Heart left ventricle (tissue), 16 donors: ENCODE measurements around the gene CENPA. TPM values are rescaled to one million over a fixed set of nuclear protein-coding genes. Genes with fewer than 3 reads are reported as not detected.
"Not testable (repeated sequence)": the region's sequence is repeated elsewhere in the genome, so short reads cannot be mapped to it uniquely, and the experiment has no call there.

Source experiments
- ATAC-seq, 4 donors: fragments of 200-7000 bp; cut with Tn5 transposase; one replicate each; pipeline ENCODE4 v1.9.1; 2020 to 2022; ENCODE audit warnings: moderate library complexity in 4 of 4, mild to moderate bottlenecking in 3 of 4, moderate number of reproducible peaks in 1 of 4
- DNase-seq, 5 donors: peaks; one replicate each; pipeline ENCODE4 v3.0.0-alpha.2; 2020
- H3K27ac ChIP-seq, 12 donors: fragments of 200-600 bp; sonication (generic) in 4 of 12; one replicate each; pipeline versions ENCODE4 v1.5.0 to v1.8.0; 2016 to 2022; ENCODE audit warnings: mild to moderate bottlenecking in 2 of 12
- H3K27me3 ChIP-seq, 9 donors: fragments of 200-600 bp; sonication (generic) in 2 of 9; one replicate each; pipeline versions ENCODE4 v1.5.1 to v1.8.0; 2016 to 2022; ENCODE audit warnings: mild to moderate bottlenecking in 3 of 9
- H3K36me3 ChIP-seq, 9 donors: fragments of 200-600 bp; sonication (generic) in 2 of 9; one replicate each; pipeline versions ENCODE4 v1.5.0 to v1.8.0; 2018 to 2022; ENCODE audit warnings: mild to moderate bottlenecking in 2 of 9
- H3K4me1 ChIP-seq, 12 donors: fragments of 200-600 bp; sonication (generic) in 4 of 12; one replicate each; pipeline versions ENCODE4 v1.5.0 to v1.8.0; 2016 to 2022; ENCODE audit warnings: mild to moderate bottlenecking in 3 of 12
- H3K4me3 ChIP-seq, 12 donors: fragments of 200-600 bp; sonication (generic) in 4 of 12; one replicate each; pipeline versions ENCODE4 v1.5.0 to v1.8.0; 2017 to 2022; ENCODE audit warnings: mild to moderate bottlenecking in 9 of 12, moderate library complexity in 4 of 12
- H3K9me3 ChIP-seq, 12 donors: fragments of 200-600 bp; sonication (generic) in 4 of 12; one replicate each; pipeline versions ENCODE4 v1.5.0 to v1.8.0; 2016 to 2022; ENCODE audit warnings: mild to moderate bottlenecking in 1 of 12
- POLR2A ChIP-seq, 2 donors: fragments of 450-650 bp; IDR thresholded peaks; one replicate each; pipeline ENCODE4 v1.6.1; 2017; ENCODE audit warnings: antibody characterized with exemption in 2 of 2, mild to moderate bottlenecking in 2 of 2, moderate library complexity in 2 of 2
- WGBS, 4 donors: extraction: QIAGEN DNeasy Blood & Tissue Kit in 2 of 4; methylation state at CpG; one replicate each; pipeline versions ENCODE4 v1.1.5 to v1.1.7; 2013 to 2018; 5-methylcytosine and 5-hydroxymethylcytosine counted together
- intact Hi-C, 10 donors: fragments of 100-400 bp; cut with DNase I; formaldehyde crosslinking; loops; one replicate each; pipeline versions ENCODE4 v1.11.1 to v1.14.2; 2022
- polyA plus RNA-seq, 2 donors: library from polyadenylated mRNA; stranded (reverse); fragments of 200-250 nt; gene quantifications; one replicate each; pipeline ENCODE4 v1.2.3, GENCODE V29; 2013
- total RNA-seq, 9 donors: library from RNA; depleted of rRNA in 2 of 9; stranded (reverse); fragments of >200 nt in 2 of 9; fragmentation: NEBNext Ultra II Directional in 3 of 9; extraction: Animal tissue kit (Norgen Biotek cat#: 25700) in 3 of 9; gene quantifications; one replicate each; pipeline versions ENCODE4 v1.1.0 to v1.2.4, GENCODE V29; 2016 to 2023
- TF ChIP-seq, protein P1 (sequence below), 12 donors: fragments of 200-600 bp; sonication (generic) in 4 of 12; IDR thresholded peaks; one replicate each; pipeline versions ENCODE4 v1.5.0 to v1.8.0; 2018 to 2022; ENCODE audit warnings: antibody characterized with exemption in 12 of 12, mild to moderate bottlenecking in 5 of 12
- donor health status: ischemic (EF 13 %, LVEDD 7.1; RV severe dilation, severe dysfunction).
- donor health status: healthy with polysubstance abuse.
- donor health status: DM: no; HTN: yes; CAD: no.
- donor health status: DM: no; HTN: no; CAD: no.
- donor health status: ischemic (EF 25% LVEDD 6.9; RV normal size, moderate dysfunction).
- donor health status: ischemic (EF 25% LVEDD 5.7; RV mildly dilated, moderate dysfunction).
- donor health status: healthy.
- donor health status: DM: yes; HTN: yes; CAD: no.
- donor health status: ischemic (EF 35%, LVEDD 5.7; RV mildly dilated, moderate dysfunction).
- donor health status: nonischemic (EF 11% LVEDD 7.7; RV severe dilation, severe dysfunction).
- donor health status: DM: yes; HTN: yes; CAD: no.
- donor health status: PGD.
- donor health status: ischemic (EF 29% LVEDD 5.4; RV normal size, mild dysfunction).
- donor health status: nonischemic (EF 23%, LVEDD 6.1; RV moderate dilation, normal function).

CENPA gene
- total and polyA plus RNA-seq, 11 donors, result 0.25 to 26.8 (median 3.2) TPM; not detected in 1

DNA sequence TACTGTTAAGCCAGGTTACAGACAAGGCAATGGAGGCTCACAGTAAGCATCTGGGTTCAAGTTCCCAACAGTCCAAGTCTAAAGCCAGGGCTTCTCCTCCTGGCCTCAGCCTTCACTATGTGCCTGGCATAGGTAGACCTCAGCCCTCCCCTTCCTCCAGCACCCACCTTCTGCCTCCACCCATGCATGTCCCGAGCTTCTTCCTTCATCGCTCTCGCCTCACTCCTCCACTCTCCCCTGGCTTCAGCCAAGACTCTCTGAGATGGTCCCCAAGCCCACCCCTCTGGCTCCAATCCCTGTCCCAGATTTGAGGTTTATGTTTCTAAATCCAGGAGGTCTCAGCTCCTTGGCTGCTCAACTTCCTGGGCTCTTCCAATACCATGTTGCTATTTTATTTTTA is 26.9 kb downstream of the CENPA start:
- Histone ChIP-seq H3K36me3 (no peaks in the 10 kb centered on the region), H3K27me3 (peaks cover 0 to 9% (median 0%) of the 10 kb centered on the region in 9 donors), H3K27ac (no peak overlapping the region), H3K4me1 (peaks cover 0 to 10% (median 0%) of the 10 kb centered on the region in 12 donors), H3K9me3 (no peaks in the 10 kb centered on the region), H3K4me3 (no peak overlapping the region)
- intact Hi-C loops, result no loop called here
- TF ChIP-seq POLR2A (IDR thresholded peaks at IDR 0.05), result no peak
- TF ChIP-seq, protein P1, sequence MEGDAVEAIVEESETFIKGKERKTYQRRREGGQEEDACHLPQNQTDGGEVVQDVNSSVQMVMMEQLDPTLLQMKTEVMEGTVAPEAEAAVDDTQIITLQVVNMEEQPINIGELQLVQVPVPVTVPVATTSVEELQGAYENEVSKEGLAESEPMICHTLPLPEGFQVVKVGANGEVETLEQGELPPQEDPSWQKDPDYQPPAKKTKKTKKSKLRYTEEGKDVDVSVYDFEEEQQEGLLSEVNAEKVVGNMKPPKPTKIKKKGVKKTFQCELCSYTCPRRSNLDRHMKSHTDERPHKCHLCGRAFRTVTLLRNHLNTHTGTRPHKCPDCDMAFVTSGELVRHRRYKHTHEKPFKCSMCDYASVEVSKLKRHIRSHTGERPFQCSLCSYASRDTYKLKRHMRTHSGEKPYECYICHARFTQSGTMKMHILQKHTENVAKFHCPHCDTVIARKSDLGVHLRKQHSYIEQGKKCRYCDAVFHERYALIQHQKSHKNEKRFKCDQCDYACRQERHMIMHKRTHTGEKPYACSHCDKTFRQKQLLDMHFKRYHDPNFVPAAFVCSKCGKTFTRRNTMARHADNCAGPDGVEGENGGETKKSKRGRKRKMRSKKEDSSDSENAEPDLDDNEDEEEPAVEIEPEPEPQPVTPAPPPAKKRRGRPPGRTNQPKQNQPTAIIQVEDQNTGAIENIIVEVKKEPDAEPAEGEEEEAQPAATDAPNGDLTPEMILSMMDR (IDR thresholded peaks at IDR 0.05), result no peak
- DNase-seq (no peak), ATAC-seq (no peak)
- WGBS, 4 donors, result 91 to 98% (median 93%) methylated on average over 3 of the region's 3 CpGs

DNA sequence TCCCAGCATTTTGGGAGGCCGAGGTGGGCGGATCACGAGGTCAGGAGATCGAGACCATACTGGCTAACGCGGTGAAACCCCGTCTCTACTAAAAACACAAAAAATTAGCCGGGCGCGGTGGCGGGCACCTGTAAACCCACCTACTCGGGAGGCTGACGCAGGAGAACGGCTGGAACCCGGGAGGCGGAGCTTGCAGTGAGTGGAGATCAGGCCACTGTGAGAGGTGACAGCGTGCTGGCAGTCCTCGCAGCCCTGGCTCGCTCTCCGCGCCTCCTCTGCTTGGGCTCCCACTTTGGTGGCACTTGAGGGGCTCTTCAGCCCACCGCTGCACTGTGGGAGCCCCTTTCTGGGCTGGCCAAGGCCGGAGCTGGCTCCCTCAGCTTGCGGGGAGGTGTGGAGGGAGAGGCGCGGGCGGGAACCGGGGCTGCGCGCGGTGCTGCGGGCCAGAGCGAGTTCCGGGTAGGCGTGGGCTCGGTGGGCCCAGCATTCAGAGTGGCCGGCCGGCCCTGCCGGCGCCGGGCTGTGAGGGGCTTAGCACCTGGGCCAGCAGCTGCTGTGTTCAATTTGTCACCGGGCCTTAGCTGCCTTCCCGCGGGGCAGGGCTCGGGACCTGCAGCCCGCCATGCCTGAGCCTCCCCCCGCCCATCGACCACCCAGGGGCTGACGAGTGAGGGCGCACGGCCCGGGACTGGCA is 28.4 kb downstream of the CENPA start:
- ATAC-seq, result not testable (repeated sequence)

DNA sequence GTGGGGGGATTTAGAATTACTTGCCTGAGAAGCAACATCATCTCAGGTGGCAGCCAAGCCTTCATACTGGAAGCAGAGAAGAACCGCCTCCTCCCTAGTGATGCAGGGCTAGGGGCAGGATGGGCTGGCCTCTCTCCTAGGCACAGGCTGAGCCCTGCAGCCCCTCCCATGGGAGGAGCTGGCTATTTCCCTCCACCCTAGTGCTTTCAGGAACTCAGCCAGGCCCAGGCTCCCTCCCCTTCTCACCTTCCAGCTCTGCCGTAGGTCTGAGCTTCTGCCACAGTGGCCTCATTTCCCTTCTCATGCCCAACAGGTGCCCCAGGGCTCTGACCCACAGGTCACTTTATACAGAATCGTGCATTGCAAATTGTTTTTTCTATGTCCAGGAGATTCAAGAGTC is 31.0 kb downstream of the CENPA start:
- no peaks in the 10 kb centered on the region for H3K36me3 ChIP-seq
- DNase-seq, result no peak
- ATAC-seq, result no peak
- H3K27me3 ChIP-seq, result peaks cover 0 to 14% (median 0%) of the 10 kb centered on the region in 9 donors
- 45 to 57% (median 49%) methylated on average over 3 of the region's 3 CpGs for WGBS, 4 donors
- H3K4me3 ChIP-seq, result no peak overlapping the region
- TF ChIP-seq, protein P1 (IDR thresholded peaks at IDR 0.05), result no peak
- TF ChIP-seq POLR2A (IDR thresholded peaks at IDR 0.05), result no peak
- intact Hi-C loops, result no loop called here
- no peaks in the 10 kb centered on the region for H3K9me3 ChIP-seq
- H3K4me1 ChIP-seq, result no peaks in the 10 kb centered on the region
- H3K27ac ChIP-seq, result no peak overlapping the region

More for the DNA sequence above, 28.4 kb downstream of the CENPA start:
- DNase-seq, H3K9me3 ChIP-seq, intact Hi-C loops, H3K27ac ChIP-seq, H3K36me3 ChIP-seq, H3K4me3 ChIP-seq: not testable (repeated sequence)
- WGBS, 4 donors, result 92 to 95% (median 93%) methylated on average over 42 to 52 of the region's 52 CpGs
- H3K4me1 ChIP-seq, result peaks cover 0 to 10% (median 0%) of the 10 kb centered on the region in 12 donors
- peaks cover 0 to 12% (median 0%) of the 10 kb centered on the region in 9 donors for H3K27me3 ChIP-seq

DNA sequence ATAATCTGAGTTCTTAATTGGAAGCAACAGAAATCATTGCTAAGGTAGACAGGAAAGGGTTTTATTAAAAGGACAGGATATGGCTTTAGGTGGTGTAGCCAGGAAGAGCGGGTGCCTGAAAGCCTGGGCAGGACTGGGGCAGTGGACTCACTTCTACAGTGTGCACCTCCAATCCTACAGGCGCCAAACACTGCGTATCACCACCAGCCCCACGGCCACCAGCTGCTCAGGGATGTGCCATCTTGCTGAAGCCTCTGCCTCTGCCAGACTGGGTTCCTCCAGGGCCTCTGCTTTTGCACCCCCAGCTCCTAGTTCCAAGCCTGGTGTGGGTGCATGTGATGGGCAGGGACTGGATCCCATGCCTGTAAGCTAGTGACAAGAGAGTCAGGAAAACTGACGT is 32.4 kb downstream of the CENPA start:
- no peak for DNase-seq
- Histone ChIP-seq H3K27me3 (peaks cover 0 to 14% (median 0%) of the 10 kb centered on the region in 9 donors), H3K4me3 (no peak overlapping the region), H3K27ac (no peak overlapping the region), H3K4me1 (no peaks in the 10 kb centered on the region), H3K36me3 (no peaks in the 10 kb centered on the region), H3K9me3 (no peaks in the 10 kb centered on the region)
- intact Hi-C loops, result no loop called here
- 71 to 79% (median 75%) methylated on average over 5 of the region's 5 CpGs for WGBS, 4 donors
- TF ChIP-seq POLR2A (IDR thresholded peaks at IDR 0.05), result no peak
- TF ChIP-seq, protein P1 (IDR thresholded peaks at IDR 0.05), result no peak
- no peak for ATAC-seq

DNA sequence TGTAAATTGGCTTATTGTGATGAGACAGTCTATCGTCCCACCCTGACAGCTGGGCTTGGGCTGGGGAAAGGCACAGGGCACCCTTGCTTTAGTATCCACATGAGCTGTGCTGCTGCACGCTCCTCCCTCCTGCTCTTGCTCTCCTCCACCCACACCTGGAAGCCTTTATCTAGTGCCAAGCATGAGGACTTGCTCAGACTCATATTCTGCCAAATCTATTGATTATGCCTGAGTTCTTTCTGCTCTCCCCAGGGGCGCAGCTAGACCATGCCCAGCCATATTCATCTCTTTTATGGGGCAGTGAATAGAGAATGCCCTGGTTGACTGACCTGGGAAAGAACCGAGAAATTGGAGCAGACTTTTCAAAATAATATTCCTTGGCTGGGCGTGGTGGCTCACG is 33.1 kb downstream of the CENPA start:
- Histone ChIP-seq H3K4me3 (no peak overlapping the region), H3K4me1 (no peaks in the 10 kb centered on the region), H3K36me3 (no peaks in the 10 kb centered on the region), H3K9me3 (no peaks in the 10 kb centered on the region), H3K27me3 (peaks cover 0 to 9% (median 0%) of the 10 kb centered on the region in 9 donors), H3K27ac (no peak overlapping the region)
- no peak for DNase-seq
- no peak for ATAC-seq
- 76 to 83% (median 77%) methylated on average over 6 of the region's 6 CpGs for WGBS, 4 donors
- no peak for TF ChIP-seq POLR2A (IDR thresholded peaks at IDR 0.05)
- TF ChIP-seq, protein P1 (IDR thresholded peaks at IDR 0.05), result no peak
- intact Hi-C loops, result no loop called here
